ENCODE measurements around the gene PDSS2. TPM values are rescaled to one million over a fixed set of nuclear protein-coding genes. Genes with fewer than 3 reads are reported as not detected.

The PDSS2 gene
- polyA plus RNA-seq, 3 donors = 10.1 to 13.9 (median 13.3) TPM

GRCh38 chr6:107221519-107221918 is 237.8 kb downstream of the PDSS2 start:
- H3K9me3 ChIP-seq (replicated peaks in 1 of 2; ENCODE audit: control insufficient read depth in 1 of 2, insufficient read depth in 1 of 2, low read length in 2 of 2) = no peaks in the 10 kb centered on the region
- WGBS (ENCODE audit: insufficient coverage) = 100% methylated on average over 1 of the region's 2 CpGs
- Mint-ChIP-seq H3K9me3 (peaks cover 0 to 3% (median 0%) of the 10 kb centered on the region in 7 donors), H3K36me3 (peaks cover 5 to 9% of the 10 kb centered on the region in 2 donors), H3K27ac (no peak overlapping the region), H3K27me3 (ENCODE audit: low read depth in 3 of 3) (peaks cover 0 to 1% (median 0%) of the 10 kb centered on the region in 3 donors), H3K4me1 (no peaks in the 10 kb centered on the region), H3K4me3 (no peak overlapping the region)
- no peak for TF ChIP-seq CTCF (IDR thresholded peaks at IDR 0.05)
- H3K27ac ChIP-seq (ENCODE audit: low read depth in 1 of 2, low read length in 2 of 2) = no peak overlapping the region
- no peaks in the 10 kb centered on the region for H3K79me2 ChIP-seq (ENCODE audit: insufficient read depth, low read length)
- no peaks in the 10 kb centered on the region for H3K4me1 ChIP-seq (ENCODE audit: control insufficient read depth in 1 of 2, insufficient read depth in 2 of 2, low read length in 2 of 2)
- no peak overlapping the region for H3K4me2 ChIP-seq (replicated peaks; ENCODE audit: extremely low read depth, low read length, poor library complexity, severe bottlenecking)
- H3K27me3 ChIP-seq (ENCODE audit: control insufficient read depth in 2 of 2, insufficient read depth in 2 of 2, low read length in 2 of 2) = no peaks in the 10 kb centered on the region
- no peak overlapping the region for H2AFZ ChIP-seq (ENCODE audit: insufficient read depth, low read depth, low read length, poor library complexity, severe bottlenecking)
- H4K20me1 ChIP-seq (ENCODE audit: insufficient read depth, low read length) = no peaks in the 10 kb centered on the region
- H3K9ac ChIP-seq (ENCODE audit: insufficient read depth, low read length, poor library complexity, severe bottlenecking) = no peak overlapping the region
- DNase-seq = no peak
- H3K4me3 ChIP-seq (replicated peaks in 1 of 3; ENCODE audit: low read depth in 2 of 3, low read length in 3 of 3) = no peak overlapping the region
- intact Hi-C loops (cut with micrococcal nuclease) = no loop called here
- no peaks in the 10 kb centered on the region for H3K36me3 ChIP-seq (replicated peaks in 1 of 2; ENCODE audit: control insufficient read depth in 1 of 2, insufficient read depth in 2 of 2, low read length in 2 of 2)

DNA sequence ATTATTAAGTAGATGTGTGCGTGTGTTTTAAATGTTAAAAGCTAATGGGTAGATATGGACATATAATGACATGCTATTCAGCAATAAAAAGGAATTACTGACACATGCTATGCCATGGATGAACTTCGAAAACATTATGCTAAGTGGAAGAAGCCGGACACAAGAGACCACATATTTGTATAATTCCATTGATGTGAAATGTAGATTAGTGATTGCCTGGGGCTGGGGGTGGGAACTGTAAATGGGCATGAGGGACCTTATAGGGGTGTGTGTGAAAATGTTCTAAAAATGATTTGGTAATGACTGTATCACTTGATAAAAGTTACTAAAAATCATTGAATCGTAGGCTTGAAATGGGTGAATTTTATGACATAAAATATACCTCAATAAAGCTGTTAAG is 239.5 kb downstream of the PDSS2 start:
- no peak for DNase-seq

More for the DNA sequence above, 239.5 kb downstream of the PDSS2 start:
- H4K20me1 ChIP-seq (ENCODE audit: insufficient read depth, low read length) = no peaks in the 10 kb centered on the region
- no peak for TF ChIP-seq CTCF (IDR thresholded peaks at IDR 0.05)
- H3K36me3 ChIP-seq (replicated peaks in 1 of 2; ENCODE audit: control insufficient read depth in 1 of 2, insufficient read depth in 2 of 2, low read length in 2 of 2) = no peaks in the 10 kb centered on the region
- H3K9ac ChIP-seq (ENCODE audit: insufficient read depth, low read length, poor library complexity, severe bottlenecking) = no peak overlapping the region
- H3K4me2 ChIP-seq (replicated peaks; ENCODE audit: extremely low read depth, low read length, poor library complexity, severe bottlenecking) = no peak overlapping the region
- H3K27me3 ChIP-seq (ENCODE audit: control insufficient read depth in 2 of 2, insufficient read depth in 2 of 2, low read length in 2 of 2) = no peaks in the 10 kb centered on the region
- H3K79me2 ChIP-seq (ENCODE audit: insufficient read depth, low read length) = no peaks in the 10 kb centered on the region
- intact Hi-C loops (cut with micrococcal nuclease) = no loop called here
- WGBS (ENCODE audit: insufficient coverage) = 100% methylated on average over 2 of the region's 4 CpGs
- no peak overlapping the region for H3K27ac ChIP-seq (ENCODE audit: low read depth in 1 of 2, low read length in 2 of 2)
- Mint-ChIP-seq H3K9me3 (peaks cover 0 to 3% (median 0%) of the 10 kb centered on the region in 7 donors), H3K27me3 (ENCODE audit: low read depth in 3 of 3) (peaks cover 0 to 1% (median 0%) of the 10 kb centered on the region in 3 donors), H3K4me1 (no peaks in the 10 kb centered on the region), H3K36me3 (peaks cover 5 to 7% of the 10 kb centered on the region in 2 donors), H3K27ac (no peak overlapping the region), H3K4me3 (no peak overlapping the region)
- H2AFZ ChIP-seq (ENCODE audit: insufficient read depth, low read depth, low read length, poor library complexity, severe bottlenecking) = no peak overlapping the region
- no peaks in the 10 kb centered on the region for H3K4me1 ChIP-seq (ENCODE audit: control insufficient read depth in 1 of 2, insufficient read depth in 2 of 2, low read length in 2 of 2)
- no peaks in the 10 kb centered on the region for H3K9me3 ChIP-seq (replicated peaks in 1 of 2; ENCODE audit: control insufficient read depth in 1 of 2, insufficient read depth in 1 of 2, low read length in 2 of 2)
- H3K4me3 ChIP-seq (replicated peaks in 1 of 3; ENCODE audit: low read depth in 2 of 3, low read length in 3 of 3) = no peak overlapping the region
